GM12891 (cell line): ENCODE data around the gene MSH3.
"Not testable (repeated sequence)": the region's sequence is repeated elsewhere in the genome, so short reads cannot be mapped to it uniquely, and the experiment has no call there.

Experiments
- DNase-seq: peaks from one replicate; pipeline ENCODE4 v3.0.0; 2011; ENCODE audit warnings: low spot score; ENCODE audit not compliant: insufficient read length
- FAIRE-seq: peaks from 2 replicates; lab custom pipeline; 2011; peaks lifted over from hg19 to GRCh38; lab: Jason Lieb, UNC
- PAX5 ChIP-seq: IDR thresholded peaks from 2 replicates; pipeline ENCODE4 v1.6.1; 2011; ENCODE audit warnings: low read length, moderate library complexity, mild to moderate bottlenecking; ENCODE audit not compliant: insufficient read depth, severe bottlenecking
- POLR2A ChIP-seq: IDR thresholded peaks from 2 replicates; pipeline ENCODE4 v1.6.1; 2011; ENCODE audit warnings: low read depth, low read length, control low read depth
- POLR2AphosphoS5 ChIP-seq: IDR thresholded peaks from 2 replicates; pipeline ENCODE4 v1.6.1; 2011; ENCODE audit warnings: low read depth, low read length, control low read depth
- POU2F2 ChIP-seq: IDR thresholded peaks from 2 replicates; pipeline ENCODE4 v1.6.1; 2011; ENCODE audit warnings: low read depth, mild to moderate bottlenecking, control low read depth, low read length, moderate library complexity
- SPI1 ChIP-seq: IDR thresholded peaks from 2 replicates; pipeline ENCODE4 v1.6.1; 2011; ENCODE audit warnings: low read depth, low read length, control low read depth
- TAF1 ChIP-seq: IDR thresholded peaks from 2 replicates; pipeline ENCODE4 v1.6.1; 2011; ENCODE audit warnings: low read depth, low read length, control low read depth

Gene MSH3

GRCh38 chr5:80720181-80720580 lies 65.7 kb downstream of the MSH3 start:
- TF ChIP-seq POU2F2 (no peak), POLR2AphosphoS5 (no peak), PAX5 (no peak), SPI1 (no peak), TAF1 (no peak), POLR2A (no peak)
- FAIRE-seq (no peak), DNase-seq (no peak)

- FAIRE-seq (no peak), DNase-seq (no peak)
- TF ChIP-seq POLR2A (no peak), PAX5 (no peak), SPI1 (no peak), TAF1 (no peak), POU2F2 (no peak)
Measured at GRCh38 chr5:80722916-80723315, 68.5 kb downstream of the MSH3 start.

GRCh38 chr5:80725446-80725845 lies 71.0 kb downstream of the MSH3 start:
- TF ChIP-seq POLR2A = no peak
- no peak for TF ChIP-seq POLR2AphosphoS5
- no peak for TF ChIP-seq POU2F2
- no peak for TF ChIP-seq TAF1
- TF ChIP-seq SPI1 = no peak
- no peak for TF ChIP-seq PAX5
- no peak for FAIRE-seq

GRCh38 chr5:80736730-80737129 lies 82.3 kb downstream of the MSH3 start:
- DNase-seq = no peak
- no peak for FAIRE-seq
- TF ChIP-seq POU2F2 (no peak), TAF1 (no peak), POLR2A (no peak), POLR2AphosphoS5 (no peak), PAX5 (no peak), SPI1 (no peak)

More at GRCh38 chr5:80725446-80725845, 71.0 kb downstream of the MSH3 start:
- DNase-seq = no peak

GRCh38 chr5:80738466-80738865 lies 84.0 kb downstream of the MSH3 start:
- FAIRE-seq (no peak), DNase-seq (no peak)
- no peak for TF ChIP-seq POLR2A
- no peak for TF ChIP-seq POLR2AphosphoS5
- TF ChIP-seq PAX5 = no peak
- TF ChIP-seq TAF1 = no peak
- TF ChIP-seq SPI1 = no peak
- no peak for TF ChIP-seq POU2F2

GRCh38 chr5:80739057-80739456 lies 84.6 kb downstream of the MSH3 start:
- TF ChIP-seq POLR2AphosphoS5 (no peak), POLR2A (no peak), POU2F2 (no peak)
- DNase-seq = no peak
- no peak for FAIRE-seq

- TF ChIP-seq POU2F2 (no peak), POLR2A (no peak), SPI1 (no peak), PAX5 (no peak), POLR2AphosphoS5 (no peak), TAF1 (no peak)
- FAIRE-seq (no peak), DNase-seq (no peak)
Measured at GRCh38 chr5:80739496-80739895, 85.0 kb downstream of the MSH3 start.

- FAIRE-seq = no peak
- DNase-seq = no peak
- TF ChIP-seq POLR2AphosphoS5 (no peak), POU2F2 (no peak), SPI1 (no peak), TAF1 (no peak), PAX5 (no peak), POLR2A (no peak)
Measured at GRCh38 chr5:80739898-80740297, 85.4 kb downstream of the MSH3 start.

GRCh38 chr5:80740488-80740887 lies 86.0 kb downstream of the MSH3 start:
- not testable (repeated sequence) for DNase-seq, FAIRE-seq

GRCh38 chr5:80740999-80741398 lies 86.5 kb downstream of the MSH3 start:
- FAIRE-seq (no peak), DNase-seq (no peak)
- no peak for TF ChIP-seq SPI1

- FAIRE-seq (no peak), DNase-seq (no peak)
- TF ChIP-seq POLR2AphosphoS5 (no peak), TAF1 (no peak), PAX5 (no peak), SPI1 (no peak), POLR2A (no peak), POU2F2 (no peak)
Measured at GRCh38 chr5:80744149-80744548, 89.7 kb downstream of the MSH3 start.
